Karpas-422 (cell line): Measurements from ENCODE around the gene ARL8A. TPM values are rescaled to one million over a fixed set of nuclear protein-coding genes. Genes with fewer than 3 reads are reported as not detected.
A peak's percentile ranks its signal among the peaks of the same experiment; 100 is the strongest.

ENCODE experiments used
- DNase-seq: peaks from one replicate; pipeline ENCODE4 v3.0.0-alpha.2; 2015
- H2AFZ ChIP-seq: fragments of 200-600 bp; sonication (generic); 2 replicates; pipeline ENCODE4 v1.6.1; 2014; ENCODE audit warnings: antibody characterized with exemption, low read length, mixed read lengths
- H3K27ac ChIP-seq: fragments of 200-600 bp; sonication (generic); 2 replicates; pipeline ENCODE4 v1.5.1; 2014; ENCODE audit warnings: mild to moderate bottlenecking, low read length, moderate library complexity
- H3K27me3 ChIP-seq: fragments of 200-600 bp; sonication (generic); 2 replicates; pipeline ENCODE4 v1.6.1; 2014; ENCODE audit warnings: low read length, mixed read lengths
- H3K36me3 ChIP-seq: fragments of 200-600 bp; sonication (generic); 2 replicates; pipeline ENCODE4 v1.6.1; 2014; ENCODE audit warnings: low read length, mixed read lengths; ENCODE audit not compliant: insufficient read depth
- H3K4me1 ChIP-seq: fragments of 200-600 bp; sonication (generic); 2 replicates; pipeline ENCODE4 v1.6.1; 2014; ENCODE audit warnings: mild to moderate bottlenecking, low read length, mixed read lengths
- H3K4me2 ChIP-seq: fragments of 200-600 bp; sonication (generic); 2 replicates; pipeline ENCODE4 v1.6.1; 2014; ENCODE audit warnings: low read length, low read depth, mild to moderate bottlenecking; ENCODE audit not compliant: poor library complexity, severe bottlenecking
- H3K4me3 ChIP-seq: fragments of 200-600 bp; sonication (generic); 2 replicates; pipeline ENCODE4 v1.5.1; 2014; ENCODE audit warnings: mild to moderate bottlenecking, antibody characterized with exemption, low read length, mixed read lengths
- H3K79me2 ChIP-seq: fragments of 200-600 bp; sonication (generic); 2 replicates; pipeline ENCODE4 v1.6.1; 2014; ENCODE audit warnings: mild to moderate bottlenecking, low read length, mixed read lengths
- H3K9ac ChIP-seq: fragments of 200-600 bp; sonication (generic); 2 replicates; pipeline ENCODE4 v1.6.0; 2014; ENCODE audit warnings: low read length
- H3K9me2 ChIP-seq: fragments of 200-600 bp; sonication (generic), shearing (Covaris generic); replicated peaks from 2 replicates; pipeline ENCODE4 v1.6.0; 2014; ENCODE audit warnings: mild to moderate bottlenecking, low read length, moderate library complexity; ENCODE audit not compliant: insufficient read depth
- H3K9me3 ChIP-seq: fragments of 300-700, 200-600 bp; sonication (generic); 2 replicates; pipeline ENCODE4 v1.6.1; 2014; ENCODE audit warnings: low read length, mixed read lengths
- H4K20me1 ChIP-seq: fragments of 200-600 bp; sonication (generic); 2 replicates; pipeline ENCODE4 v1.6.1; 2014; ENCODE audit warnings: mild to moderate bottlenecking, antibody characterized with exemption, low read length, low read depth; ENCODE audit not compliant: insufficient read depth
- total RNA-seq: library from RNA; depleted of rRNA; stranded (reverse); fragments of >200 nt; shearing (Covaris generic); gene quantifications from 2 replicates; pipeline ENCODE4 v1.2.3, GENCODE V29; 2014; ENCODE audit warnings: low replicate concordance

The ARL8A gene
- total RNA-seq, 1 experiment from 2014 or later, result 26.7 TPM

DNA sequence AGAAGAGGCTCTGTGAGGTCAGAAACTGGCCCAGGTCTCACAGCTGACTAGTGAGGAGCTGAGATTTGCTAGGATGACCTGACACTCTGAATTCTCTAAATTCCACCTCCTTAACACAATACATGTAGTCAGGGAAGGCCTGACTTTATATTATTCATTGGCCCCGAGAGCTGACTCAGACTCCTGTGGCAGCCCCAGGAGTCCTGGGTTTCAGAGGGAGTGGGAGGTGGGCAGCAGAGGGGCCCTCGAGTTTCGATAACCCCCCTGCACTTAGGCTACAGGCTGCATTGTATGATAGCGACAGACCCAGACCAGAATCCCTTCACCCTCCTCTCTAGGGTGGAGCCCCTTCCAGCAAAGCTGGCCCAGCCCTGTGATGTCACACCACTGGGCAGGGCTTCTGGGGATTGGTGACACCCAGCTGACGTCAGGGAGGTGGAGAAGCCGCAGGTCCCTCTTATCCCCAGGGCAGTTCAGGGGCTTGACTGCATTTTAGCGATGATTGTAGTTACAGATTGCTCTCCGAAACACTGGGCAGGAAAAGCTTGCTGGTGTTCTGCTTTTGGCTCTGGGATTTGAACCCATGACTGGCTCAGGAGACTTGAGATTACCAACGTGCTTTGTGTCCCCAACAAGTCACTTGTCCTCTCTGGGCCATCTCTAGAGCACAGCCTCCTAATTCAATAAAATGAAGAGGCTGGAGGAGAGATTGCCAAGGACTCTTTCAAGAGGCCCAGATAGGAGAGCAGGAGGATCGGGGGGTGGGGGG, 38.8 kb downstream of the ARL8A start:
- H4K20me1 ChIP-seq, result no peaks in the 10 kb centered on the region
- H2AFZ ChIP-seq, result no peak overlapping the region
- H3K9ac ChIP-seq, result no peak overlapping the region
- no peaks in the 10 kb centered on the region for H3K9me3 ChIP-seq
- no peak overlapping the region for H3K4me2 ChIP-seq
- no peaks in the 10 kb centered on the region for H3K9me2 ChIP-seq
- no peak overlapping the region for H3K4me3 ChIP-seq
- DNase-seq, result peak; percentile 53
- no peaks in the 10 kb centered on the region for H3K36me3 ChIP-seq
- no peaks in the 10 kb centered on the region for H3K79me2 ChIP-seq
- H3K4me1 ChIP-seq, result no peaks in the 10 kb centered on the region
- H3K27ac ChIP-seq, result no peak overlapping the region
- no peaks in the 10 kb centered on the region for H3K27me3 ChIP-seq

- Histone ChIP-seq H3K4me1 (no peaks in the 10 kb centered on the region), H3K9ac (no peak overlapping the region), H2AFZ (no peak overlapping the region), H3K9me3 (no peaks in the 10 kb centered on the region), H3K9me2 (no peaks in the 10 kb centered on the region), H4K20me1 (no peaks in the 10 kb centered on the region), H3K27ac (no peak overlapping the region), H3K36me3 (no peaks in the 10 kb centered on the region), H3K79me2 (no peaks in the 10 kb centered on the region), H3K4me2 (no peak overlapping the region), H3K27me3 (no peaks in the 10 kb centered on the region), H3K4me3 (no peak overlapping the region)
- DNase-seq, result no peak
These were observed 40.5 kb downstream of the ARL8A start for GRCh38 chr1:202104073-202104472.

GRCh38 chr1:202101184-202101583, 43.4 kb downstream of the ARL8A start:
- Histone ChIP-seq H3K9ac (no peak overlapping the region), H3K4me2 (no peak overlapping the region), H3K27ac (no peak overlapping the region), H3K9me2 (no peaks in the 10 kb centered on the region), H3K27me3 (no peaks in the 10 kb centered on the region), H2AFZ (no peak overlapping the region), H3K79me2 (no peaks in the 10 kb centered on the region), H4K20me1 (no peaks in the 10 kb centered on the region), H3K36me3 (no peaks in the 10 kb centered on the region), H3K9me3 (no peaks in the 10 kb centered on the region), H3K4me1 (no peaks in the 10 kb centered on the region), H3K4me3 (no peak overlapping the region)
- DNase-seq, result no peak

DNA sequence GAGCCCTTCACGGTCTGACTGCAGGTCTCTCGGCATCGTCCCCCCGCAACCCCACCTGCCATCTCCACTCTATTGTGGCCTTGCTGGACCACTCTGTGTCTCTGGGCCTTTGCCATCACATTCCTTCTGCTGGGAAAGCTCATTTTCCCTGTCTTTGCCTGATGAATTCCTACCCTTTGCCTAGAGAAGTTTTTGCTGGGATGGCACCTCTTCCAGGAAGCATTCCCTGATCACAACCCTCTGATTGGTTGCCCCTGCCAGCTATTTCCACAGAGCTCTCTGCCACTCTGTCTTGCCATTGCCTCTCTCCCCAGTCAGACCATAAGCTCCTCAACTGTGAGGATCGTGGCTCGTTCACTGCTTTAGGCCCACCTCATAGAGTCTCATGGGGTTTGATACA, 50.7 kb downstream of the ARL8A start:
- H3K27me3 ChIP-seq, result no peaks in the 10 kb centered on the region
- H3K4me1 ChIP-seq, result no peaks in the 10 kb centered on the region
- no peak for DNase-seq
- no peaks in the 10 kb centered on the region for H3K79me2 ChIP-seq
- H2AFZ ChIP-seq, result no peak overlapping the region
- H4K20me1 ChIP-seq, result no peaks in the 10 kb centered on the region
- no peaks in the 10 kb centered on the region for H3K36me3 ChIP-seq
- no peak overlapping the region for H3K9ac ChIP-seq
- no peaks in the 10 kb centered on the region for H3K9me2 ChIP-seq
- H3K4me3 ChIP-seq, result no peak overlapping the region
- no peak overlapping the region for H3K27ac ChIP-seq
- no peak overlapping the region for H3K4me2 ChIP-seq
- H3K9me3 ChIP-seq, result no peaks in the 10 kb centered on the region

- no peaks in the 10 kb centered on the region for H3K9me2 ChIP-seq
- H3K27me3 ChIP-seq, result no peaks in the 10 kb centered on the region
- no peak overlapping the region for H3K27ac ChIP-seq
- H3K36me3 ChIP-seq, result no peaks in the 10 kb centered on the region
- no peak overlapping the region for H3K4me2 ChIP-seq
- no peaks in the 10 kb centered on the region for H3K9me3 ChIP-seq
- H2AFZ ChIP-seq, result no peak overlapping the region
- no peak overlapping the region for H3K9ac ChIP-seq
- DNase-seq, result no peak
- no peak overlapping the region for H3K4me3 ChIP-seq
- no peaks in the 10 kb centered on the region for H4K20me1 ChIP-seq
- H3K4me1 ChIP-seq, result peaks cover 4% of the 10 kb centered on the region
- H3K79me2 ChIP-seq, result no peaks in the 10 kb centered on the region
These were observed 53.5 kb downstream of the ARL8A start for GRCh38 chr1:202090994-202091393.

- Histone ChIP-seq H3K9ac (no peak overlapping the region), H3K4me2 (no peak overlapping the region), H3K27me3 (no peaks in the 10 kb centered on the region), H3K9me2 (no peaks in the 10 kb centered on the region), H3K9me3 (no peaks in the 10 kb centered on the region), H2AFZ (no peak overlapping the region), H3K4me3 (no peak overlapping the region), H4K20me1 (no peaks in the 10 kb centered on the region), H3K36me3 (no peaks in the 10 kb centered on the region), H3K79me2 (no peaks in the 10 kb centered on the region), H3K4me1 (peaks cover 15% of the 10 kb centered on the region), H3K27ac (no peak overlapping the region)
- no peak for DNase-seq
These were observed 56.3 kb downstream of the ARL8A start for GRCh38 chr1:202088206-202088605.

DNA sequence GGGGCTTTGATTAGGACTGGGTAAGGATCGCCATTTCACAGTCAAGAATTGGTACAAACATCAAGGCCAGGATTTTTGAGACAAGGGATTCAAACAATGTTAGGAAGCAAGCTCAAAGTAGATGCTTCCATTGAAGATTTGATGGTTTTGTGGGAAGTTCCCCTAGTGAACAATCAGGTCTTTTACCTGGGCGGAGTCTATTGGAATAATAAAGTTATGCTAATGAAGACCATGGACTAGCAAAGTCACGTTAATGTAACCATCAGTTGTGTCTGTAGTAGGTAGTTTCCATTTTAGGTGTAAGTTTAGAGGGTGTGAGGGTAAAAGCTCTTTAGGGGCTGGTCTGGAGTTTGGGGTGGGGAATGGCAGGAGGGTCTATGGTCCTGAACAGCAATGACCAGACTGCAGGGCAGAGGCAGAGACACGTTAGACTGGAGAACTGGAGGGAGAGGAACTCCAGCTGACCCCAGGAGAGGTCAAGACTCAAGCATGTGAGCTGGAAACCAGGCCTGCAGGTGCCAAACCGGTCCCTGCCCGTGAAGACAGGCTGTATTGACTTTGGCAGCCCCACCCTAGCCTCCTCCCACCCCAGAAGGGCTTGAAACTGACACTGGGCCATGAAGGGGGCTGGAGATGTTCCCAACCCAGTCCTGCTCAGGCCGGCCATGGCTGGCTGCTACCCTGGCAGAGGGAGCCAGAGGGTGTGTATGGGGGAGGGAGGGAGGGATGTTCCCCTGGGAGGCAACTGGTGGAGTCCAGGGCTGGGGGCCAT, 57.8 kb downstream of the ARL8A start:
- Histone ChIP-seq H3K4me1 (peaks cover 15% of the 10 kb centered on the region), H3K36me3 (no peaks in the 10 kb centered on the region), H4K20me1 (no peaks in the 10 kb centered on the region), H3K4me3 (no peak overlapping the region), H3K9me2 (no peaks in the 10 kb centered on the region), H3K9ac (no peak overlapping the region), H3K9me3 (no peaks in the 10 kb centered on the region), H3K79me2 (no peaks in the 10 kb centered on the region), H3K27ac (no peak overlapping the region), H3K27me3 (no peaks in the 10 kb centered on the region), H3K4me2 (no peak overlapping the region), H2AFZ (no peak overlapping the region)
- no peak for DNase-seq

GRCh38 chr1:202085682-202086373, 58.7 kb downstream of the ARL8A start:
- H3K9ac ChIP-seq, result no peak overlapping the region
- no peak overlapping the region for H3K4me2 ChIP-seq
- no peak overlapping the region for H3K27ac ChIP-seq
- no peaks in the 10 kb centered on the region for H4K20me1 ChIP-seq
- no peak overlapping the region for H2AFZ ChIP-seq
- H3K27me3 ChIP-seq, result no peaks in the 10 kb centered on the region
- no peaks in the 10 kb centered on the region for H3K9me2 ChIP-seq
- no peaks in the 10 kb centered on the region for H3K9me3 ChIP-seq
- DNase-seq, result no peak
- no peaks in the 10 kb centered on the region for H3K36me3 ChIP-seq
- H3K4me1 ChIP-seq, result peaks cover 15% of the 10 kb centered on the region
- no peak overlapping the region for H3K4me3 ChIP-seq
- no peaks in the 10 kb centered on the region for H3K79me2 ChIP-seq
